NT2/D1 (cell line): ENCODE results near the gene SCD.

Source experiments
- YY1 ChIP-seq: IDR thresholded peaks from 2 replicates; pipeline ENCODE4 v1.6.1; 2011; ENCODE audit not compliant: insufficient read length, insufficient read depth
- ZNF274 ChIP-seq: IDR thresholded peaks from 2 replicates; pipeline ENCODE4 v1.6.1; 2011; ENCODE audit warnings: mild to moderate bottlenecking, low read depth, low read length

GRCh38 chr10:100327718-100328009, 19.4 kb upstream of the SCD start:
- TF ChIP-seq ZNF274 (no peak), YY1 (no peak)
